HG03060 (cell line): ENCODE measurements around the gene RNF123.

Source experiments
- ATAC-seq: cut with Tn5 transposase; IDR thresholded peaks from one replicate; pipeline ENCODE4 v1.9.1; 2021; ENCODE audit warnings: low read depth, moderate number of reproducible peaks; ENCODE audit not compliant: unreplicated experiment

The RNF123 gene

GRCh38 chr3:49689046-49689907 lies at the start of gene RNF123, which contains the start of gene MST1:
Gene RNF123, plus strand, starts transcription at chr3:49689557. Its CDS starts 1,609 bp downstream, at chr3:49691166.
Gene MST1, minus strand, starts transcription at chr3:49689474. Its CDS starts 783 bp downstream, at chr3:49688691.
- no peak for ATAC-seq

GRCh38 chr3:49641292-49641691 lies 48.1 kb upstream of the RNF123 start:
- ATAC-seq, result no peak

- ATAC-seq, result no peak
Observed at GRCh38 chr3:49641921-49642707, 47.2 kb upstream of the RNF123 start.

- no peak for ATAC-seq
Observed at GRCh38 chr3:49642708-49643145, 46.6 kb upstream of the RNF123 start.

- no peak for ATAC-seq
Observed at GRCh38 chr3:49644684-49645083, 44.7 kb upstream of the RNF123 start.

GRCh38 chr3:49646236-49646635 lies 43.1 kb upstream of the RNF123 start:
- ATAC-seq, result no peak

GRCh38 chr3:49647741-49648140 lies 41.6 kb upstream of the RNF123 start:
- no peak for ATAC-seq

GRCh38 chr3:49648354-49649019 lies 40.9 kb upstream of the RNF123 start:
- no peak for ATAC-seq

- no peak for ATAC-seq
Observed at GRCh38 chr3:49649576-49649975, 39.8 kb upstream of the RNF123 start.

GRCh38 chr3:49650177-49650576 lies 39.2 kb upstream of the RNF123 start:
- ATAC-seq, result no peak

GRCh38 chr3:49650637-49651036 lies 38.7 kb upstream of the RNF123 start:
- ATAC-seq, result no peak

GRCh38 chr3:49652218-49652902 lies 37.0 kb upstream of the RNF123 start:
- ATAC-seq, result no peak

GRCh38 chr3:49652903-49653415 lies 36.4 kb upstream of the RNF123 start:
- ATAC-seq, result no peak

GRCh38 chr3:49653621-49654020 lies 35.7 kb upstream of the RNF123 start:
- no peak for ATAC-seq

GRCh38 chr3:49654176-49654825 lies 35.1 kb upstream of the RNF123 start:
- no peak for ATAC-seq

- ATAC-seq, result no peak
Observed at GRCh38 chr3:49654955-49655556, 34.3 kb upstream of the RNF123 start.

- no peak for ATAC-seq
Observed at GRCh38 chr3:49655731-49656285, 33.5 kb upstream of the RNF123 start.

- no peak for ATAC-seq
Observed at GRCh38 chr3:49656541-49657112, 32.7 kb upstream of the RNF123 start.
